Activated CD8-positive, alpha-beta memory T cell treated with anti-CD3 and anti-CD28 coated beads for 24 hours (primary cell): ENCODE data around the gene ICOSLG.
"Not testable (repeated sequence)": the region's sequence is repeated elsewhere in the genome, so short reads cannot be mapped to it uniquely, and the experiment has no call there.

Experiments
- DNase-seq: peaks from one replicate; pipeline ENCODE4 v3.0.0-alpha.2; 2020

ICOSLG gene

DNA sequence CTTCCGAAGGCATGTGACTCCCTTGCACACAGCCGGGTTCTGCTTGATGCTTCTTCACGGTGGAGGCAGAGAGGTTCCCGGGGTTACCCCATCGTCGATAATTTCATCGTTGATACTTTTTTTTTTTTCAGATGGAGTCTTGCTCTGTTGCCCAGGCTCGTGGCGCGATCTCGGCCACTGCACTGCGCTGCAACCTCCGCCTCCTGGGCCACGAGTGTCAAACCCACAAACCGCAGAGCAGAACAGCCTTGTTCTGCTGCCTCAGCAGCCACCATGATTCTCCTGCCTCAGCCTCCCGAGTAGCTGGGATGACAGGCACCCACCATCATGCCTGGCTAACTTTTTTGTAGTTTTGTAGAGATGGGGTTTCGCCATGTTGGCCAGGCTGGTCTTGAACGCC lies 20.1 kb downstream of the ICOSLG start:
- DNase-seq: not testable (repeated sequence)

DNA sequence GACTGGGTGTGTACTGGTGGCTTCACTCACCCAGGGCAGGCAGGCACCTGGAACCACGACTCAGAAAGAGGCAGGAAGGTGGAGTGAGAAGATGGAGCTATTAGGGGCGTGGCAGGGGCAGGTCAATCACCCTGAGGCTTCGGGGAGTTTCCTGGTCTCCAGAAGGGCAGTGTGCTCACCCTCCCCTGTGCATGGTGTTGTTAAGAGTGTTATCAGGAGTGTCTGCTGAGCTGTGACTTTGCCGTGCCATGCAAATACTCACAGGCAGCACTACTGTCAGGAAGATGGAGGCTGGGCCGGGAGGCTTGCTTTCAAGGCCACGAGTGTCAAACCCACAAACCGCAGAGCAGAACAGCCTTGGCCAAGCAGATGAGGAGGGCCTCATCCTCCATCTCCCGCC lies 22.3 kb downstream of the ICOSLG start:
- not testable (repeated sequence) for DNase-seq

DNA sequence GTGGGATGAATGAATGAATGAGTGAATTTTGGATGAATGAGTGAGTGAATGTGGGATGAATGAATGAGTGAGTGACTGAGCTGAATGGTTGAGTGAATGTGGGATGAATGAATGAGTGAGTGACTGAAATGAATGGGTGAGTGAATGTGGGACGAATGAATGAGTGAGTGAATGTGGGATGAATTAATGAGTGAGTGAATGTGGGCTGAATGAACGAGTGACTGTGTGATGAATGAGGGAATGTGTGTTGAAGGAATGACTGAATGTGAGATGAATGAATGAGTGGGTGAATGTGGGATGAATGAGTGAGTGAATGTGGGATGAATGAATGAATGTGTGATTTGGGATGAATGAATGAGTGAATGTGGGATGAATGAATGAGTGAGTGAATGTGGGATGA lies 28.8 kb downstream of the ICOSLG start:
- DNase-seq: not testable (repeated sequence)

DNA sequence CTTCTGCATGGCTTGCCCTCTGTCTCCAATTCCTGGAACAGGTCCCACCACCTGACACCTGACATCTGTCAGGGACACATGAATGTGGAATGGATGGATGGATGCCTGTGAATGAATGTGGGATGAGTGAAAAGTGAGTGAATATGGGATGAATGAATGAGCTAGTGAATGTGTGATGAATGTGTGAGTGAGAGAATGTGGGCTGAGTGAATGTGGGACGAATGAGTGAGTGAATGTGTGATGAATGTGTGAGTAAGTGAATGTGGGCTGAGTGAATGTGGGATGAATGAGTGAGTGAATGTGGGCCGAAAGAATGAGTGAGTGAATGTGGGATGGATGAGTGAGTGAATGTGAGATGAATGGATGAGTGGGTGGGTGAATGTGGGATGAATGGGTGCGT lies 29.2 kb downstream of the ICOSLG start:
- DNase-seq: not testable (repeated sequence)

DNA sequence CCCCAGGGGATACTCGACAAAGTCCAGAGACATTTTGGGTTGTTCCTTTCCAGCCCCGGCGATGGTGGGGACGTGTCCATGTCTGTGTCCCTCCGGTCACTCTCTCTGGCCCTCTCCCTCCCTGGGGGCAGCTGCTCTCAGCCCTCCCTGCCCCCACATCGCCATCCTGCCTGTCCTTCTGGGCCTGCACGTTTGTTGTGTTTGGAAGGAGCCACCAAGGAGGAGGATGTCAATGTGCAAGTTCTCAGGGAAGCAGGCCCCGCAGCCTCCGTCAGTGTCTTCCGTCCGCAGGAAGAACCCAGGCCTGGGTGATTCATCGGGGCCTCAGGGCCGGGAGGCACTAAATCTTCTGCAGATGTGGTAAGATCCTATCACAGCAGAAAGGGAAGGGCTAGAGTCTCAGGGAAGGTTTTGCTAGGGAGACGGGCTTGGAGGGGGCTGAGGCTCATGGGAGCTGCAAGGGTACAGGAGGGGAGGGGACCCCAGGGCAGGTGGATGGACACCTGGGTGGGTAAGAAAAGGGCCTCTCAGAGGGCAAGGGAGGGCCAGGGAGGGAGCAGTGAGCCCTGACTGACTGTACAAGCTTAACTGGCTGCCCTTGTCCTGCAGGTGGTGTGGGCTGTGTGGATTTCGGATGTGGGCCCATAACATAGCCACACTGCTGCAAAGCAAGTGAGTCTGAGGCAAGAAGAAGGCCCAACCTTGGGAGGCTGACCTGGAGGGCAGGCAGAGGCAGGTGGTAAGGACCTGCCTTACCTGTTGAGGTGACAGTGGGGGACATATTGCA lies 32.7 kb downstream of the ICOSLG start:
- peak; percentile 47 for DNase-seq

- DNase-seq: not testable (repeated sequence)
Measured at GRCh38 chr21:44206698-44207676, 33.8 kb downstream of the ICOSLG start.

- not testable (repeated sequence) for DNase-seq
Measured at GRCh38 chr21:44206187-44206586, 34.6 kb downstream of the ICOSLG start.

- DNase-seq: not testable (repeated sequence)
Measured at GRCh38 chr21:44202590-44203299, 38.0 kb downstream of the ICOSLG start.

- DNase-seq: peak; percentile 19
Measured at GRCh38 chr21:44199997-44200396, 40.7 kb downstream of the ICOSLG start.

DNA sequence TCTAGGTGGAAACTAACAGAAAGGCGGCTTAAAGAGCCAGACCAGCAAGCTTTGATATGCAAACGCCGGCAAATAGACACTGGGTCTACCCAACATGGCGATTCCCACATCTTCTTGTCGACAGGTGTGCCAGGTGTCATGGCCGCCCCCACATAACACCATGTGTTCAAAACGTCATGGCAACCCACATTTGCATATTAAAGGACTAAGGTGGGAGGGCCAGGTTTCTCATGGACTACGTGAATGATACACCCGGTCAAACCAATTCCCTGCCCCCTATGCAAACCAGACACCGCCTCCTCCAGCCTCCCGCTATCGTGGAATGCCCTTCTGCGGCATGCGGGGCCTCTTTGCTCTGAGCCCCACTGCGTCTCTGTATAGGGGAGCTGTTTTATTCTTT lies 41.3 kb downstream of the ICOSLG start:
- DNase-seq: peak; percentile 43

DNA sequence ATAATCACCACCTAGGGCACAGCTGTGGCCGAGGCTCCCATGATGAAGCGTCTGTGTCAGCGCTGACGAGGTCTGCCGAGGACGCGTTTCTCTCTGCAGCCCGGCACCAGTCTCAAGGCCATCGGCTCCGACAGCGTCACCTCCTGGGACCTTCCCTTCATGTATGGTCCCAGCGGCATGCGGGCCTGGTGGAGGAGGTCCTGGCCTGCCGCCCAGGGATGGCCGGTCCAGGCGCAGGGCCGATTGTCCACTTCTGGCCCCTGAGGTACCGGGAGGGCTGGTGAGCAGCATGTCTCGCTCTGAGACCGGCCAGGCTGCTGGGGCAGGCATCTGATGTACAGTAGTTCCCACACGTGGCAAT lies 43.6 kb downstream of the ICOSLG start:
- peak; percentile 26 for DNase-seq

DNA sequence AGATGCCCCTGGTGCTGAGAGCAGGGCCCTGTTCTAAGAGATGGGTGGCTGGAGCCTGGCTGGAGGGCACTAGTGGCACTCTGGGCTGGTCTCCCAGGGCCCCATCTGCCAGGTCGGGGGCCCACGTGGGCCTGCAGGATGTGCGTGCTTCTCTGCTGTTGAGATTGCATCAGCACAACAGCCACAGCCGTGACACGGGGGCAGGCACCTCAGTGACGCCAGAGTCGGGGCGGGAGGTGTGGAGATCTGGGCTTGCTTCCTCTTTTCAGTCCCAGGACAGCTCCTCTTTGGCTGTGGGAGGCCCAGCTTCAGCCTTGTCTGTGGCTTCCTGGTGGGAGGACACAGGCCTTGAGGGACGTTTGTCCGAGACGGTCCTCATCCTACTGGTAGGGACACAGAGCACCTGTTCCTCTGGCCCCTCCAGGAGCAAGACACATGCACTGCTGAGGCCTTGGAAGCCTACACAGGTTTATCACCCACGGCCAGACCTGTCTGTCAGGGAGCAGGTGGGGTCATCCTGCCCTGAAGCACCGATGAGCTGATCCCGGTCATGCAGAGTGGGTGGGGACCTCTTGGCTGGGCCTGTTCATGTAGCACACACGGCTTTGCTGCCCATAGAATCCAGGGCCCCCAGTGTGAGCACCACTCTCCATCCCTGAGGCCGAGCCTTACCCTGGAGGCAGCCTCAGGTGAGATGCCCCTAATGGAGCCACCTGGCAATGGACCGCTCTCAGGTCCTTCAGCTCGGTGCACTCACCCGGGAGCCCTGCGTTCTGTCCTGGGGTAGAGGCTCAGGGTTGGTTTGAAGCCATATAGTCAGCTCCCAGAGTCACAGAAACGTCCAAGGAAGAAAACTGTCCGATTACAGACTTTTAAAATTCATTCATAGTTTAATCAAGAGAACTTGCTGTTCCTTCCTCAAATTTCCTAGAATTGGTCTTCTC lies 44.3 kb downstream of the ICOSLG start:
- not testable (repeated sequence) for DNase-seq

DNA sequence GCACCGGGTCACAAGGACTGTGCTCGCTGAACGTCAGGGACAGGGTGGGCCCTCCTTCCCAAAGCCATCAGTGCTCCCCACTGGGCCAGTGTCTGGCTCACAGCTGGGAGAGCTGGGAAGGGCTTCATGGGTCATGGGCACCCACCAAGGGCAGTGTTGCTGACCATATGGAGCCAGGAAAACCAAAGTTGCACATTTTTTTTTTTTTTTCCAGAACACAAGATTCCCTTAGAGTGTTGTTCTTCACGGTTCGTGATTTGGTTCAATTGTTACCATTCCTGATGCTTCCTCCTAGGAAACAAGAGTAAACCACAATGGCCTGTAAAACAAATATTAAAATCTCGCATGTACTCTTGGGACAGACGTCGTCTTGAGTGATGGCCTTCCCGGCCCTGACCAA lies 45.9 kb downstream of the ICOSLG start:
- DNase-seq: not testable (repeated sequence)

DNA sequence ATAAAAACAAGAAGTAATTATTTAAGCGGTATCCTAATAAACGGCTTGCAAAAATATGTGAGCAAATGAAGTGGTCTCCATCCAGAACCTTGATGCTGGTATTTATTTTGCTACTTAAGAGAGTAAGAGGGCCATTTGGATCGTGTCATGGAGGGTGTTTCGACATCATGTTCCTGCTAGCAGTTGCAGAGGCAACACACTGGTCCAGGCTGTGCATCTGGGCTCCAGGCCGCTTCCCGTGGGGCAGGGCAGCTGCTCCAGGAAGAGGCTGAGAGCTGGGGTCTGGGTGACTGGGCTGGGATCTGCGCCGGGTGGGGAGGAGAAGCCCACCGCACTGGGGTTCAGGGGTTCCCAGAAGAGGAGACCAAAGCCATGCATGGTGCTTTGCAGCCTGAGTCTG lies 46.3 kb downstream of the ICOSLG start:
- not testable (repeated sequence) for DNase-seq

DNA sequence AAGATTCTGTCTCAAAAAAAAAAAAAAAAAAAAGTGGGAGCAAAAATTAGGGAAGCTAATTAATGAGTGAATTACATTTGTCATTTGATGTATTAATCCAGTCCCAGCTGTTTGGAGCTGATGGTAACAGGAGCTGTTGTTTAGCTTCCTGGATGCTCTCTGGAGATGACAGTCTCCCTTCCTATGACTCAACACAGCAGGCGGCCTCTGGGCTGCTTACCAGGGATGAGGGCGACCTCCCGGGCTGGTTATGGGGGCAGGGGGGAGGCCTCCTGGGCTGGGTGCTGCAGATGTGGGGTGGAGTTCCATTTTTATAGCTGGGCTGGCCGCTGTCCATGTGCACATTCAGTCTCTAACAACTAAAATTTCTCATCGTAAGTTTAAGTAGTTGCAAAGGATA lies 47.6 kb downstream of the ICOSLG start:
- DNase-seq: not testable (repeated sequence)

GRCh38 chr21:44190349-44191271 lies 50.1 kb downstream of the ICOSLG start:
- not testable (repeated sequence) for DNase-seq

DNA sequence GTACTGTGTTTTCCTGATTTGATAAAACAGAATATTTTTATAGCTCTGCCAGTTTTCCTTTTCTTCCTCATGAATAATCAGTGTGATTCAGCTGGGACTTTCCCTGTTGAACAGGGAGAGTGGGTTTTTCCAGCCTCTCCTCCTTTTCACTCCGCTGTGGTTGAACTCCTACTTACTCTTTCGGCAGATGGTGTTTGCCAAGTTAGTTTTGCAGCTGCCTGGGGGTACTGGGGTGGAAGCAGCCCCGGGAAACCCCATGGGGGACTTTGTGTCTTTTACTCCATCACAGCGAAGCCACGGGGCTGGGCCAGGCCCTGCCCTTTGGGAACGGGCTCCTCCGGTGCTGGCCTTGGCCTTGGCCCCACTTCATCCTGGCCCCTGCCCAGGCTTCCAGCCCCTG lies 55.9 kb downstream of the ICOSLG start:
- not testable (repeated sequence) for DNase-seq

GRCh38 chr21:44182202-44182601 lies 58.5 kb downstream of the ICOSLG start:
- not testable (repeated sequence) for DNase-seq

DNA sequence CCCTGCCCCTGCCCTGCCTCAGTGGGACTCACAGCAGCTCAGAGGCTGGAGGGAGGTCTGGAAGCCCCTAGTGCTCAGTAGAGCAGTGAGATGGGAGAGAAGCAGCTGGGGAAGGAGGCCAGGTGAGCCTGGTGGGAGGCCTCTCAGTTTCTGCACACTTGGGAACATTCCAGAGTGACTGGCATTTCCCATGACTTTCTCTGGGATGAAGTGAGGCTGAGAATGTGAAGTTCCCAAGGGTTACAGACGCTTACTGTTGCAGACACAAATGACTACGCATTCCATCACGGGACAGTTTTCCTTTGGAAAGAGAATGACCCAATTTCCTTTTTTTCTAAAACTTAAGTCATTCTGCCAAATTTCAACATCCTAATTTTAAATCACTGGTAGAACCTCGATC lies 59.2 kb downstream of the ICOSLG start:
- DNase-seq: not testable (repeated sequence)

GRCh38 chr21:44176127-44176526 lies 64.6 kb downstream of the ICOSLG start:
- not testable (repeated sequence) for DNase-seq

- not testable (repeated sequence) for DNase-seq
Measured at GRCh38 chr21:44175189-44175588, 65.6 kb downstream of the ICOSLG start.
